ENCODE data around the gene RPGRIP1L.

The RPGRIP1L gene

GRCh38 chr16:53601961-53602360 lies 101.7 kb downstream of the RPGRIP1L start:
- H3K4me1 ChIP-seq (ENCODE audit: control insufficient read depth in 1 of 2, insufficient read depth in 1 of 2, low read depth in 1 of 2, low read length in 1 of 2) = no peaks in the 10 kb centered on the region
- H3K27ac ChIP-seq = no peak overlapping the region
- no peak for TF ChIP-seq CTCF (IDR thresholded peaks at IDR 0.05)
- H3K4me3 ChIP-seq (ENCODE audit: low read depth in 1 of 2, low read length in 1 of 2) = no peak overlapping the region
- no peaks in the 10 kb centered on the region for H3K9me3 ChIP-seq
- H3K36me3 ChIP-seq = no peaks in the 10 kb centered on the region
- no peaks in the 10 kb centered on the region for H3K27me3 ChIP-seq

DNA sequence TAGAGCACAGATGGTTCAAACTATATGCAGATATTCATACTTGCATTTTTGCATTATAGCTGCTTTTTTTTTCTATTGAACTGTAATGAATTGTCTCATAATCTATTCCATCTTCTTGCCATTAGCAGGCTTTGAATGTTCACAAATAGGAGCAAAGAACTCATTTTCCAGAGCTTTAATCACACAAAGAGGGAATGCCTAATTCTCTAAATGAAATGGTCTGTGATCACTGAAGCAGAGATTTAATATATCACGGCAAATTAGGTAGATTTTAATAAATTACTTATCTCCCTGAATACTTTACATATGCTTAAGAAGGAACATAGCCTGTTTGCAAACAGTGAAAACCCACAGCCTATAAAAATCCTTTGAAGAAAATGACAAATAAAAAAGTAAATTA lies 103.0 kb downstream of the RPGRIP1L start:
- Histone ChIP-seq H3K27me3 (no peaks in the 10 kb centered on the region), H3K9me3 (no peaks in the 10 kb centered on the region), H3K4me1 (ENCODE audit: control insufficient read depth in 1 of 2, insufficient read depth in 1 of 2, low read depth in 1 of 2, low read length in 1 of 2) (no peaks in the 10 kb centered on the region), H3K36me3 (no peaks in the 10 kb centered on the region), H3K4me3 (ENCODE audit: low read depth in 1 of 2, low read length in 1 of 2) (no peak overlapping the region), H3K27ac (no peak overlapping the region)
- no peak for TF ChIP-seq CTCF (IDR thresholded peaks at IDR 0.05)

- Histone ChIP-seq H3K27ac (no peak overlapping the region), H3K4me3 (ENCODE audit: low read depth in 1 of 2, low read length in 1 of 2) (no peak overlapping the region), H3K9me3 (no peaks in the 10 kb centered on the region), H3K36me3 (no peaks in the 10 kb centered on the region), H3K4me1 (ENCODE audit: control insufficient read depth in 1 of 2, insufficient read depth in 1 of 2, low read depth in 1 of 2, low read length in 1 of 2) (no peaks in the 10 kb centered on the region), H3K27me3 (no peaks in the 10 kb centered on the region)
- TF ChIP-seq CTCF (IDR thresholded peaks at IDR 0.05) = no peak
These were observed 103.5 kb downstream of the RPGRIP1L start for GRCh38 chr16:53600126-53600525.

DNA sequence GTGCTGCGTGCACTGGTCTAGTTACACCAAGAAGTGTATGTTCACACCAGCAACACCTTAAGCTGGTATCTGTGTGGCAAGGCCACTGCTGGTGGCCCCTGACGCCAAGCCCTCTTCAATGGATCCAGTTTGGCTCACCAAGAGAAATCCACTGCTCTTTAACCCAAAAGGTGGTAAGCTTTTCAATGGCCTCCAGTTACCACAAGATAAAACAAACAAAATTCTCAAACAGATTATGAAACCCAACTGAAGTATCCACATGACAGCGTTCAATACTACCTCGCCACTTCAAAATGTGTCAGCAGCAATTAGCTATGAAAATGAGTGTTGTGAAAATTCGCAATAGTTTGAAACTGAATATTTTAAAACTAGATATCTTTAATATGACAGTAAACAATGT lies 104.1 kb downstream of the RPGRIP1L start:
- Histone ChIP-seq H3K4me1 (ENCODE audit: control insufficient read depth in 1 of 2, insufficient read depth in 1 of 2, low read depth in 1 of 2, low read length in 1 of 2) (no peaks in the 10 kb centered on the region), H3K27ac (no peak overlapping the region), H3K9me3 (no peaks in the 10 kb centered on the region), H3K4me3 (ENCODE audit: low read depth in 1 of 2, low read length in 1 of 2) (no peak overlapping the region), H3K36me3 (no peaks in the 10 kb centered on the region), H3K27me3 (no peaks in the 10 kb centered on the region)
- no peak for TF ChIP-seq CTCF (IDR thresholded peaks at IDR 0.05)

GRCh38 chr16:53598511-53599275 lies 105.0 kb downstream of the RPGRIP1L start:
- TF ChIP-seq CTCF (IDR thresholded peaks at IDR 0.05) = no peak

More at GRCh38 chr16:53598511-53599275, 105.0 kb downstream of the RPGRIP1L start:
- Histone ChIP-seq H3K27ac (no peak overlapping the region), H3K36me3 (no peaks in the 10 kb centered on the region), H3K9me3 (no peaks in the 10 kb centered on the region), H3K4me3 (ENCODE audit: low read depth in 1 of 2, low read length in 1 of 2) (no peak overlapping the region), H3K27me3 (no peaks in the 10 kb centered on the region), H3K4me1 (ENCODE audit: control insufficient read depth in 1 of 2, insufficient read depth in 1 of 2, low read depth in 1 of 2, low read length in 1 of 2) (no peaks in the 10 kb centered on the region)

Data from neutrophil (primary cell).